ENCODE data around the gene GRAMD1A.
A peak's percentile ranks its signal among the peaks of the same experiment; 100 is the strongest.

Gene GRAMD1A

GRCh38 chr19:35034005-35034502, 33.9 kb downstream of the GRAMD1A start:
- Histone ChIP-seq H3K27ac (ENCODE audit: low read depth, low read length) (no peak overlapping the region), H3K27me3 (ENCODE audit: control insufficient read depth in 1 of 2, insufficient read depth in 2 of 2, low read length in 2 of 2) (peaks cover 0 to 1% of the 10 kb centered on the region in 2 donors), H3K36me3 (ENCODE audit: insufficient read depth, low read length) (no peaks in the 10 kb centered on the region), H3K4me3 (ENCODE audit: low read depth in 1 of 2, low read length in 2 of 2) (no peak overlapping the region), H3K9ac (ENCODE audit: low read length) (no peak overlapping the region), H3K4me1 (ENCODE audit: insufficient read depth, low read length) (peaks cover 4% of the 10 kb centered on the region), H3K9me3 (ENCODE audit: low read length) (no peaks in the 10 kb centered on the region)

GRCh38 chr19:35034588-35035382, 34.7 kb downstream of the GRAMD1A start:
- H3K9ac ChIP-seq (ENCODE audit: low read length): no peak overlapping the region
- H3K4me3 ChIP-seq (ENCODE audit: low read depth in 1 of 2, low read length in 2 of 2): no peak overlapping the region
- no peaks in the 10 kb centered on the region for H3K9me3 ChIP-seq (ENCODE audit: low read length)
- H3K27ac ChIP-seq (ENCODE audit: low read depth, low read length): no peak overlapping the region
- H3K4me1 ChIP-seq (ENCODE audit: insufficient read depth, low read length): peaks cover 2% of the 10 kb centered on the region
- no peaks in the 10 kb centered on the region for H3K36me3 ChIP-seq (ENCODE audit: insufficient read depth, low read length)
- peaks cover 0 to 9% of the 10 kb centered on the region in 2 donors for H3K27me3 ChIP-seq (ENCODE audit: control insufficient read depth in 1 of 2, insufficient read depth in 2 of 2, low read length in 2 of 2)

GRCh38 chr19:35037716-35038622, 37.8 kb downstream of the GRAMD1A start:
- Histone ChIP-seq H3K27ac (ENCODE audit: low read depth, low read length) (no peak overlapping the region), H3K27me3 (ENCODE audit: control insufficient read depth in 1 of 2, insufficient read depth in 2 of 2, low read length in 2 of 2) (peaks cover 0 to 28% of the 10 kb centered on the region in 2 donors), H3K4me3 (ENCODE audit: low read depth in 1 of 2, low read length in 2 of 2) (no peak overlapping the region), H3K9ac (ENCODE audit: low read length) (no peak overlapping the region), H3K4me1 (ENCODE audit: insufficient read depth, low read length) (peaks cover 9% of the 10 kb centered on the region), H3K9me3 (ENCODE audit: low read length) (no peaks in the 10 kb centered on the region), H3K36me3 (ENCODE audit: insufficient read depth, low read length) (no peaks in the 10 kb centered on the region)

GRCh38 chr19:35038623-35039512, 38.7 kb downstream of the GRAMD1A start:
- no peaks in the 10 kb centered on the region for H3K9me3 ChIP-seq (ENCODE audit: low read length)
- no peak overlapping the region for H3K27ac ChIP-seq (ENCODE audit: low read depth, low read length)
- H3K27me3 ChIP-seq (ENCODE audit: control insufficient read depth in 1 of 2, insufficient read depth in 2 of 2, low read length in 2 of 2): peaks cover 0 to 28% of the 10 kb centered on the region in 2 donors
- H3K4me1 ChIP-seq (ENCODE audit: insufficient read depth, low read length): peaks cover 9% of the 10 kb centered on the region
- H3K36me3 ChIP-seq (ENCODE audit: insufficient read depth, low read length): no peaks in the 10 kb centered on the region
- no peak overlapping the region for H3K4me3 ChIP-seq (ENCODE audit: low read depth in 1 of 2, low read length in 2 of 2)
- no peak overlapping the region for H3K9ac ChIP-seq (ENCODE audit: low read length)

- Histone ChIP-seq H3K36me3 (ENCODE audit: insufficient read depth, low read length) (no peaks in the 10 kb centered on the region), H3K27ac (ENCODE audit: low read depth, low read length) (peak overlapping the region; percentile 43), H3K9me3 (ENCODE audit: low read length) (no peaks in the 10 kb centered on the region), H3K27me3 (ENCODE audit: control insufficient read depth in 1 of 2, insufficient read depth in 2 of 2, low read length in 2 of 2) (peaks cover 0 to 28% of the 10 kb centered on the region in 2 donors), H3K4me3 (ENCODE audit: low read depth in 1 of 2, low read length in 2 of 2) (no peak overlapping the region), H3K9ac (ENCODE audit: low read length) (no peak overlapping the region), H3K4me1 (ENCODE audit: insufficient read depth, low read length) (peaks cover 14% of the 10 kb centered on the region)
Measured at GRCh38 chr19:35039881-35040825, 40.0 kb downstream of the GRAMD1A start.

- H3K4me1 ChIP-seq (ENCODE audit: insufficient read depth, low read length): peaks cover 14% of the 10 kb centered on the region
- no peaks in the 10 kb centered on the region for H3K36me3 ChIP-seq (ENCODE audit: insufficient read depth, low read length)
- H3K9me3 ChIP-seq (ENCODE audit: low read length): no peaks in the 10 kb centered on the region
- H3K27me3 ChIP-seq (ENCODE audit: control insufficient read depth in 1 of 2, insufficient read depth in 2 of 2, low read length in 2 of 2): peaks cover 0 to 28% of the 10 kb centered on the region in 2 donors
- no peak overlapping the region for H3K9ac ChIP-seq (ENCODE audit: low read length)
- H3K4me3 ChIP-seq (ENCODE audit: low read depth in 1 of 2, low read length in 2 of 2): no peak overlapping the region
- no peak overlapping the region for H3K27ac ChIP-seq (ENCODE audit: low read depth, low read length)
Measured at GRCh38 chr19:35040826-35041547, 40.9 kb downstream of the GRAMD1A start.

- Histone ChIP-seq H3K4me3 (ENCODE audit: low read depth in 1 of 2, low read length in 2 of 2) (no peak within 1 kb of the TSS), H3K9me3 (ENCODE audit: low read length) (no peaks in the 10 kb centered on the region), H3K4me1 (ENCODE audit: insufficient read depth, low read length) (peaks cover 14% of the 10 kb centered on the region), H3K36me3 (ENCODE audit: insufficient read depth, low read length) (no peaks in the 10 kb centered on the region), H3K27ac (ENCODE audit: low read depth, low read length) (no peak within 1 kb of the TSS), H3K9ac (ENCODE audit: low read length) (no peak within 1 kb of the TSS), H3K27me3 (ENCODE audit: control insufficient read depth in 1 of 2, insufficient read depth in 2 of 2, low read length in 2 of 2) (peaks cover 0 to 28% of the 10 kb centered on the region in 2 donors)
Measured at GRCh38 chr19:35041548-35042055, 41.5 kb downstream of the GRAMD1A start, which contains the start of gene HPN. Gene HPN (plus strand): TSS chr19:35041721. CDS start chr19:35042507, 786 bp downstream.

GRCh38 chr19:35042056-35042730, 42.1 kb downstream of the GRAMD1A start:
- H3K9me3 ChIP-seq (ENCODE audit: low read length): no peaks in the 10 kb centered on the region
- H3K4me1 ChIP-seq (ENCODE audit: insufficient read depth, low read length): peaks cover 14% of the 10 kb centered on the region
- H3K4me3 ChIP-seq (ENCODE audit: low read depth in 1 of 2, low read length in 2 of 2): no peak overlapping the region
- H3K9ac ChIP-seq (ENCODE audit: low read length): no peak overlapping the region
- H3K27ac ChIP-seq (ENCODE audit: low read depth, low read length): no peak overlapping the region
- H3K27me3 ChIP-seq (ENCODE audit: control insufficient read depth in 1 of 2, insufficient read depth in 2 of 2, low read length in 2 of 2): peaks cover 0 to 28% of the 10 kb centered on the region in 2 donors
- H3K36me3 ChIP-seq (ENCODE audit: insufficient read depth, low read length): no peaks in the 10 kb centered on the region

GRCh38 chr19:35042954-35043604, 43.0 kb downstream of the GRAMD1A start:
- Histone ChIP-seq H3K27me3 (ENCODE audit: control insufficient read depth in 1 of 2, insufficient read depth in 2 of 2, low read length in 2 of 2) (peaks cover 0 to 28% of the 10 kb centered on the region in 2 donors), H3K36me3 (ENCODE audit: insufficient read depth, low read length) (no peaks in the 10 kb centered on the region), H3K9me3 (ENCODE audit: low read length) (no peaks in the 10 kb centered on the region), H3K9ac (ENCODE audit: low read length) (no peak overlapping the region), H3K4me1 (ENCODE audit: insufficient read depth, low read length) (peaks cover 14% of the 10 kb centered on the region), H3K27ac (ENCODE audit: low read depth, low read length) (no peak overlapping the region), H3K4me3 (ENCODE audit: low read depth in 1 of 2, low read length in 2 of 2) (no peak overlapping the region)
